ENCODE data around the gene RPS6KA5. TPM values are rescaled to one million over a fixed set of nuclear protein-coding genes. Genes with fewer than 3 reads are reported as not detected.

RPS6KA5 gene
- total and polyA plus RNA-seq, 9 of the 15 experiments (the other 6 are each of a cell fraction or from before 2014, with no cell fraction given): 0.88 to 7.7 (median 4.7) TPM

GRCh38 chr14:91038439-91038838 lies 22.0 kb downstream of the RPS6KA5 start:
- intact Hi-C loops (cut with micrococcal nuclease) (no loop called here), in situ Hi-C loops (cut with MboI) (no loop called here)
- ChIA-PET CTCF (ENCODE audit: low intra/inter-chr PET ratio) (no interaction called here), POLR2A (interaction anchor here (0.6 kb wide), 1 partner anchor 91 kb away, joined by 3 read pairs; no protein-coding TSS in a partner anchor)
- peak in 1 of 4 experiments; percentile 19 for DNase-seq (ENCODE audit: extremely low read depth in 1 of 4, low spot score in 3 of 4)
- FAIRE-seq: no peak
- Histone ChIP-seq H3K27ac (ENCODE audit: extremely low read depth, low read depth, low read length) (no peak overlapping the region), H3K9ac (ENCODE audit: insufficient read depth in 1 of 2, low read depth in 2 of 2, low read length in 2 of 2) (no peak overlapping the region), H3K9me1 (ENCODE audit: control insufficient read depth, insufficient read depth, low read length) (no peaks in the 10 kb centered on the region), H3K4me3 (no peak overlapping the region), H3K9me3 (replicated peaks; ENCODE audit: control insufficient read depth, insufficient read depth, low read depth, low read length) (no peaks in the 10 kb centered on the region), H3K4me1 (replicated peaks in 1 of 2; ENCODE audit: control insufficient read depth in 2 of 2, insufficient read depth in 2 of 2, low read length in 2 of 2) (peaks cover 0 to 7% of the 10 kb centered on the region in 2 experiments; a peak in 1 of 5 replicates), H3K27me3 (ENCODE audit: control insufficient read depth in 2 of 2, insufficient read depth in 2 of 2, low read length in 2 of 2) (no peaks in the 10 kb centered on the region), H4K20me1 (replicated peaks; ENCODE audit: control insufficient read depth, insufficient read depth, low read length) (no peaks in the 10 kb centered on the region), H2AFZ (ENCODE audit: low read depth, low read length) (no peak overlapping the region), H3K4me2 (ENCODE audit: insufficient read depth, low read length) (no peak overlapping the region), H3K79me2 (ENCODE audit: control insufficient read depth, insufficient read depth, low read length) (no peaks in the 10 kb centered on the region; the same call in 2 of the 3 replicates), H3K36me3 (ENCODE audit: control insufficient read depth, insufficient read depth, low read length) (no peaks in the 10 kb centered on the region)
- 0% methylated on average over 1 of the region's 1 CpG for WGBS (ENCODE audit: insufficient coverage, low coverage, missing lambda C conversion rate)
- ATAC-seq: peak; percentile 75
- no TSS peak for BruUV-seq (replicated peaks)
- TF ChIP-seq ZNF75A (CRISPR knock-in tag; IDR thresholded peaks at IDR 0.05) (no peak), C11orf30 (IDR thresholded peaks at IDR 0.05; ENCODE audit: low read depth) (peak; percentile 26; the same call in 1 of the 2 replicates), SREBF1 (IDR thresholded peaks at IDR 0.05; ENCODE audit: borderline replicate concordance, low read depth, low read length) (no peak), RCOR1 (IDR thresholded peaks at IDR 0.05; ENCODE audit: borderline replicate concordance in 1 of 2, low read depth in 2 of 2, low read length in 2 of 2) (0 out of 4 replicates have a peak, but pooled peaks of 1 of the 2 experiments have one; percentile 22), ZNF830 (CRISPR knock-in tag; IDR thresholded peaks at IDR 0.05) (no peak), ZEB2 (IDR thresholded peaks at IDR 0.05) (no peak), CREBBP (IDR thresholded peaks at IDR 0.05; ENCODE audit: low read depth, low read length) (no peak), ZNF57 (CRISPR knock-in tag; IDR thresholded peaks at IDR 0.05) (no peak), CCNT2 (IDR thresholded peaks at IDR 0.05; ENCODE audit: borderline replicate concordance, extremely low read depth, insufficient read length, low read depth, low read length) (no peak), CEBPG (CRISPR knock-in tag; IDR thresholded peaks at IDR 0.05) (peak; percentile 79), CEBPG (tag; conservative IDR thresholded peaks at IDR 0.05 in 1 of 2, IDR thresholded peaks at IDR 0.05 in 1 of 2) (peak; percentile 88 to 92)
- TF ChIP-seq, protein P1, sequence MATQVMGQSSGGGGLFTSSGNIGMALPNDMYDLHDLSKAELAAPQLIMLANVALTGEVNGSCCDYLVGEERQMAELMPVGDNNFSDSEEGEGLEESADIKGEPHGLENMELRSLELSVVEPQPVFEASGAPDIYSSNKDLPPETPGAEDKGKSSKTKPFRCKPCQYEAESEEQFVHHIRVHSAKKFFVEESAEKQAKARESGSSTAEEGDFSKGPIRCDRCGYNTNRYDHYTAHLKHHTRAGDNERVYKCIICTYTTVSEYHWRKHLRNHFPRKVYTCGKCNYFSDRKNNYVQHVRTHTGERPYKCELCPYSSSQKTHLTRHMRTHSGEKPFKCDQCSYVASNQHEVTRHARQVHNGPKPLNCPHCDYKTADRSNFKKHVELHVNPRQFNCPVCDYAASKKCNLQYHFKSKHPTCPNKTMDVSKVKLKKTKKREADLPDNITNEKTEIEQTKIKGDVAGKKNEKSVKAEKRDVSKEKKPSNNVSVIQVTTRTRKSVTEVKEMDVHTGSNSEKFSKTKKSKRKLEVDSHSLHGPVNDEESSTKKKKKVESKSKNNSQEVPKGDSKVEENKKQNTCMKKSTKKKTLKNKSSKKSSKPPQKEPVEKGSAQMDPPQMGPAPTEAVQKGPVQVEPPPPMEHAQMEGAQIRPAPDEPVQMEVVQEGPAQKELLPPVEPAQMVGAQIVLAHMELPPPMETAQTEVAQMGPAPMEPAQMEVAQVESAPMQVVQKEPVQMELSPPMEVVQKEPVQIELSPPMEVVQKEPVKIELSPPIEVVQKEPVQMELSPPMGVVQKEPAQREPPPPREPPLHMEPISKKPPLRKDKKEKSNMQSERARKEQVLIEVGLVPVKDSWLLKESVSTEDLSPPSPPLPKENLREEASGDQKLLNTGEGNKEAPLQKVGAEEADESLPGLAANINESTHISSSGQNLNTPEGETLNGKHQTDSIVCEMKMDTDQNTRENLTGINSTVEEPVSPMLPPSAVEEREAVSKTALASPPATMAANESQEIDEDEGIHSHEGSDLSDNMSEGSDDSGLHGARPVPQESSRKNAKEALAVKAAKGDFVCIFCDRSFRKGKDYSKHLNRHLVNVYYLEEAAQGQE (IDR thresholded peaks at IDR 0.05; ENCODE audit: borderline replicate concordance): 0 out of 2 replicates have a peak, but pooled peaks have one; percentile 21
- TF ChIP-seq, protein P1 (CRISPR knock-in tag; IDR thresholded peaks at IDR 0.05; ENCODE audit: low read depth): no peak
- TF ChIP-seq, protein P2, sequence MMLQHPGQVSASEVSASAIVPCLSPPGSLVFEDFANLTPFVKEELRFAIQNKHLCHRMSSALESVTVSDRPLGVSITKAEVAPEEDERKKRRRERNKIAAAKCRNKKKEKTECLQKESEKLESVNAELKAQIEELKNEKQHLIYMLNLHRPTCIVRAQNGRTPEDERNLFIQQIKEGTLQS (IDR thresholded peaks at IDR 0.05): peak; percentile 81
- TF ChIP-seq, protein P2 (CRISPR knock-in tag; conservative IDR thresholded peaks at IDR 0.05): no peak
